ENCODE measurements around the gene TMEM131.

The TMEM131 gene

GRCh38 chr2:97992836-97993825 is 2.6 kb downstream of the TMEM131 start:
- DNase-seq (ENCODE audit: low read depth in 2 of 3, low spot score in 2 of 3), result no peak

- no peak for DNase-seq (ENCODE audit: low read depth in 2 of 3, low spot score in 2 of 3)
Observed at GRCh38 chr2:97991081-97991856, 4.5 kb downstream of the TMEM131 start.

- no peak for DNase-seq (ENCODE audit: low read depth in 2 of 3, low spot score in 2 of 3)
Observed at GRCh38 chr2:97988722-97989121, 7.0 kb downstream of the TMEM131 start.

GRCh38 chr2:97985998-97986397 is 9.8 kb downstream of the TMEM131 start:
- no peak for DNase-seq (ENCODE audit: low read depth in 2 of 3, low spot score in 2 of 3)

- no peak for DNase-seq (ENCODE audit: low read depth in 2 of 3, low spot score in 2 of 3)
Observed at GRCh38 chr2:97983698-97984097, 12.1 kb downstream of the TMEM131 start.

- no peak for DNase-seq (ENCODE audit: low read depth in 2 of 3, low spot score in 2 of 3)
Observed at GRCh38 chr2:97983134-97983533, 12.6 kb downstream of the TMEM131 start.

- DNase-seq (ENCODE audit: low read depth in 2 of 3, low spot score in 2 of 3), result no peak
Observed at GRCh38 chr2:97982621-97983020, 13.1 kb downstream of the TMEM131 start.

GRCh38 chr2:97981961-97982360 is 13.8 kb downstream of the TMEM131 start:
- no peak for DNase-seq (ENCODE audit: low read depth in 2 of 3, low spot score in 2 of 3)

GRCh38 chr2:97979904-97980303 is 15.8 kb downstream of the TMEM131 start:
- DNase-seq (ENCODE audit: low read depth in 2 of 3, low spot score in 2 of 3), result no peak

- no peak for DNase-seq (ENCODE audit: low read depth in 2 of 3, low spot score in 2 of 3)
Observed at GRCh38 chr2:97974471-97974870, 21.3 kb downstream of the TMEM131 start.

- no peak for DNase-seq (ENCODE audit: low read depth in 2 of 3, low spot score in 2 of 3)
Observed at GRCh38 chr2:97970293-97971060, 25.3 kb downstream of the TMEM131 start.

- DNase-seq (ENCODE audit: low read depth in 2 of 3, low spot score in 2 of 3), result no peak
Observed at GRCh38 chr2:97969081-97970067, 26.4 kb downstream of the TMEM131 start.

- no peak for DNase-seq (ENCODE audit: low read depth in 2 of 3, low spot score in 2 of 3)
Observed at GRCh38 chr2:97967931-97968627, 27.7 kb downstream of the TMEM131 start.

GRCh38 chr2:97967216-97967592 is 28.5 kb downstream of the TMEM131 start:
- no peak for DNase-seq (ENCODE audit: low read depth in 2 of 3, low spot score in 2 of 3)

- no peak for DNase-seq (ENCODE audit: low read depth in 2 of 3, low spot score in 2 of 3)
Observed at GRCh38 chr2:97966545-97967215, 29.1 kb downstream of the TMEM131 start.

- no peak for DNase-seq (ENCODE audit: low read depth in 2 of 3, low spot score in 2 of 3)
Observed at GRCh38 chr2:97965116-97965515, 30.6 kb downstream of the TMEM131 start.

- DNase-seq (ENCODE audit: low read depth in 2 of 3, low spot score in 2 of 3), result no peak
Observed at GRCh38 chr2:97963880-97964279, 31.9 kb downstream of the TMEM131 start.

- DNase-seq (ENCODE audit: low read depth in 2 of 3, low spot score in 2 of 3), result no peak
Observed at GRCh38 chr2:97963079-97963406, 32.7 kb downstream of the TMEM131 start.

- no peak for DNase-seq (ENCODE audit: low read depth in 2 of 3, low spot score in 2 of 3)
Observed at GRCh38 chr2:97961534-97961933, 34.2 kb downstream of the TMEM131 start.

Data from activated CD8-positive, alpha-beta memory T cell treated with anti-CD3 and anti-CD28 coated beads for 48 hours (primary cell).